ENCODE measurements around the gene SLC66A2.
A peak's percentile ranks its signal among the peaks of the same experiment; 100 is the strongest.
"Not testable (repeated sequence)": the region's sequence is repeated elsewhere in the genome, so short reads cannot be mapped to it uniquely, and the experiment has no call there.

Gene SLC66A2

GRCh38 chr18:79951545-79952455, at the start of gene SLC66A2:
Gene SLC66A2 (minus strand): TSS chr18:79951653. CDS start chr18:79950926, 727 bp downstream.
- no peaks in the 10 kb centered on the region for H3K9me3 ChIP-seq (ENCODE audit: low read length)
- no peak within 1 kb of the TSS; the same call in 1 of the 2 replicates for H2AFZ ChIP-seq (ENCODE audit: low read length)
- 0 out of 2 replicates have a peak, but pooled peaks cover 7% of the 10 kb centered on the region for H3K36me3 ChIP-seq (ENCODE audit: insufficient read depth, low read length)
- peak within 1 kb of the TSS; percentile 75 for H3K4me2 ChIP-seq (ENCODE audit: low read length)
- H3K4me3 ChIP-seq (ENCODE audit: low read depth, low read length, poor library complexity, severe bottlenecking) = peak within 1 kb of the TSS; percentile 86
- TF ChIP-seq CTCF (IDR thresholded peaks at IDR 0.05; ENCODE audit: low read length) (no peak; the same call in 1 of the 2 replicates), EZH2 (IDR thresholded peaks at IDR 0.05; ENCODE audit: borderline replicate concordance, low read length) (no peak)
- peak within 1 kb of the TSS; percentile 79 for H3K9ac ChIP-seq (ENCODE audit: low read length)
- H3K27me3 ChIP-seq (ENCODE audit: insufficient read depth, low read length) = no peaks in the 10 kb centered on the region
- H3K27ac ChIP-seq (ENCODE audit: low read depth, low read length, poor library complexity, severe bottlenecking) = peak within 1 kb of the TSS; percentile 68
- H3F3A ChIP-seq (ENCODE audit: insufficient read depth, low read length) = no peaks in the 10 kb centered on the region
- peaks cover 48% of the 10 kb centered on the region for H3K4me1 ChIP-seq (ENCODE audit: insufficient read depth, low read length, severe bottlenecking)
- H4K20me1 ChIP-seq (ENCODE audit: insufficient read depth, low read length) = no peaks in the 10 kb centered on the region
- 0 out of 2 replicates have a peak, but pooled peaks cover 5% of the 10 kb centered on the region for H3K79me2 ChIP-seq (ENCODE audit: insufficient read depth, low read length)
- H3K9me2 ChIP-seq (ENCODE audit: low read depth, low read length) = no peaks in the 10 kb centered on the region

- H4K20me1 ChIP-seq (ENCODE audit: insufficient read depth, low read length) = no peaks in the 10 kb centered on the region
- H2AFZ ChIP-seq (ENCODE audit: low read length) = no peak overlapping the region
- H3K9me2 ChIP-seq (ENCODE audit: low read depth, low read length) = no peaks in the 10 kb centered on the region
- H3K79me2 ChIP-seq (ENCODE audit: insufficient read depth, low read length) = no peaks in the 10 kb centered on the region
- no peak overlapping the region for H3K4me3 ChIP-seq (ENCODE audit: low read depth, low read length, poor library complexity, severe bottlenecking)
- peaks cover 4% of the 10 kb centered on the region; the same call in 1 of the 2 replicates for H3K27me3 ChIP-seq (ENCODE audit: insufficient read depth, low read length)
- no peak overlapping the region for H3K27ac ChIP-seq (ENCODE audit: low read depth, low read length, poor library complexity, severe bottlenecking)
- H3K36me3 ChIP-seq (ENCODE audit: insufficient read depth, low read length) = peaks cover 3% of the 10 kb centered on the region; the same call in 1 of the 2 replicates
- H3K4me1 ChIP-seq (ENCODE audit: insufficient read depth, low read length, severe bottlenecking) = no peaks in the 10 kb centered on the region
- no peak overlapping the region for H3K9ac ChIP-seq (ENCODE audit: low read length)
- H3F3A ChIP-seq (ENCODE audit: insufficient read depth, low read length) = no peaks in the 10 kb centered on the region
- H3K9me3 ChIP-seq (ENCODE audit: low read length) = peaks cover 6% of the 10 kb centered on the region; the same call in 1 of the 2 replicates
- TF ChIP-seq EZH2 (IDR thresholded peaks at IDR 0.05; ENCODE audit: borderline replicate concordance, low read length) (no peak), CTCF (IDR thresholded peaks at IDR 0.05; ENCODE audit: low read length) (no peak)
- no peak overlapping the region for H3K4me2 ChIP-seq (ENCODE audit: low read length)
Measured at GRCh38 chr18:80000877-80001276, 49.4 kb upstream of the SLC66A2 start.

GRCh38 chr18:79999701-80000100, 48.2 kb upstream of the SLC66A2 start:
- H3K27ac ChIP-seq (ENCODE audit: low read depth, low read length, poor library complexity, severe bottlenecking); H3K4me1 ChIP-seq (ENCODE audit: insufficient read depth, low read length, severe bottlenecking); H3K36me3 ChIP-seq (ENCODE audit: insufficient read depth, low read length); H3K9me3 ChIP-seq (ENCODE audit: low read length); H4K20me1 ChIP-seq (ENCODE audit: insufficient read depth, low read length); H3F3A ChIP-seq (ENCODE audit: insufficient read depth, low read length); H3K79me2 ChIP-seq (ENCODE audit: insufficient read depth, low read length); H3K27me3 ChIP-seq (ENCODE audit: insufficient read depth, low read length); H3K9ac ChIP-seq (ENCODE audit: low read length); H2AFZ ChIP-seq (ENCODE audit: low read length); H3K4me2 ChIP-seq (ENCODE audit: low read length); H3K9me2 ChIP-seq (ENCODE audit: low read depth, low read length); H3K4me3 ChIP-seq (ENCODE audit: low read depth, low read length, poor library complexity, severe bottlenecking): not testable (repeated sequence)
